RPMI8226 (cell line): ENCODE data around the gene LSM12.
"Not testable (repeated sequence)": the region's sequence is repeated elsewhere in the genome, so short reads cannot be mapped to it uniquely, and the experiment has no call there.

ENCODE experiments used
- DNase-seq: peaks from one replicate; pipeline ENCODE4 v3.0.0-alpha.2; 2015

The LSM12 gene

GRCh38 chr17:44039829-44040635 lies 26.4 kb downstream of the LSM12 start:
- no peak for DNase-seq

DNA sequence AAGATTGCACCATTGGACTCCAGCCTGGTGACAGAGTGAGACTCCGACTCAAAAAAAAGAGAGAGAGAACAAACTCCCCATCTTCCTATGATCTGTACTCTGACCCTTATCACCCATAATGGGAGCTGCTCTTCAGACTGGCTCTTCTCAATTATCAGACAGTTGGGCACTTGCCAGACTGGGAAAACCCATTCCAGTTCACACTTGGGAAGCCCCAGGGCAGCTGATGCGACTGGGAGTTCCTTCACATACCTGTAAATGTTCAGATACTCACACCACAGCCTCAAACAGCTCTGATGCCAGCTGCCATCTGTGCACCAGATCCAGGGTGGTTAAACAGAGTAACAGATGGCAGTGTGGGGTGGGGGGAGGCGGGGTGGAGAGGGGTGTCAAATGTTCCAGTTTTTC lies 27.9 kb downstream of the LSM12 start:
- no peak for DNase-seq

GRCh38 chr17:44037471-44037870 lies 29.0 kb downstream of the LSM12 start:
- DNase-seq, result no peak

- not testable (repeated sequence) for DNase-seq
Observed at GRCh38 chr17:44034688-44035087, 31.8 kb downstream of the LSM12 start.

DNA sequence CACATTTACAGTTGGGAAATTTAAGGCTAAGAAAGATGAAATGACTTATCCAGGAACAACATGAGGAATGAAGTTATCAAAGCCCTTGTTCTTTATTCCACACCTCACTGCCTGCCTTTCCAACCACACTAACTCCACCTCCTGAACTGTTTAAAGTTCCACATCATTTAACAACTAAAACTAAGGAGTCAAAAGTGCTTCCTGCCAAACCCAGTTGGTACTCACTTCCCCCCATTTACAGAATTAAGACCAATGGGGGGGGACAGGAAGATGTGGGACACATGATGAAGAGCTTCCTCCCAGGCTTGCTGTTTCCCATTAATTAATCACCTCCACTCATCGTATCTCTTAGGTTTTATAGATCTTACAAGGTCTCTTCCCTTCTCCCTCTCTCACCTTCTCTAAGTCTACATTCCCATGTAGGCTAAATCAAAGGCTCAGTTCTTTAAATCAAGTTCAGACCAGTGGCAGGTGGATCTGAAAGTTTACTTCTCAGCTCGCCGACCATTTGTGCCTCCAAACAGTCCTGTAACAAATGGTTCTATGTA lies 32.5 kb downstream of the LSM12 start:
- DNase-seq, result no peak

DNA sequence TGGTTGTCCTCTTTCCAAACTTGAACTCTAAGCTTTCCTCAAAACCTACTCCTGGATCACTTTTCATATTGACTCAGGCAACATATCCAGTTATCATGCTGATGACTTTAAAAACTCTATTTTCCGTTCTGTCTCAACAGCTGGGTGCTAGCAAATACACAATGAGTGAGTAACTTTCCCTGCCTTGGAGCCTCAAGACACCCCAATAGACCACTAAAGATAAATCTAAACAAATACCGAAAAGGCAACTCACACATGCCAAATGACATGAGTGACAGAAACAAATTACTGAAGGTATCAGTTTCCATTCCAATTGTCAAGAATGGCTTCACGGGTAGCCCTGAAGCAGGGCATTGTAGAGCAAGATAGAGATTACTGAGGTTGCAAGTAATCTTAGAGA lies 36.0 kb downstream of the LSM12 start:
- no peak for DNase-seq

GRCh38 chr17:44029736-44030135 lies 36.7 kb downstream of the LSM12 start:
- DNase-seq, result no peak

GRCh38 chr17:44024853-44025252 lies 41.6 kb downstream of the LSM12 start:
- DNase-seq, result no peak

GRCh38 chr17:44024271-44024663 lies 42.2 kb downstream of the LSM12 start:
- DNase-seq, result no peak

DNA sequence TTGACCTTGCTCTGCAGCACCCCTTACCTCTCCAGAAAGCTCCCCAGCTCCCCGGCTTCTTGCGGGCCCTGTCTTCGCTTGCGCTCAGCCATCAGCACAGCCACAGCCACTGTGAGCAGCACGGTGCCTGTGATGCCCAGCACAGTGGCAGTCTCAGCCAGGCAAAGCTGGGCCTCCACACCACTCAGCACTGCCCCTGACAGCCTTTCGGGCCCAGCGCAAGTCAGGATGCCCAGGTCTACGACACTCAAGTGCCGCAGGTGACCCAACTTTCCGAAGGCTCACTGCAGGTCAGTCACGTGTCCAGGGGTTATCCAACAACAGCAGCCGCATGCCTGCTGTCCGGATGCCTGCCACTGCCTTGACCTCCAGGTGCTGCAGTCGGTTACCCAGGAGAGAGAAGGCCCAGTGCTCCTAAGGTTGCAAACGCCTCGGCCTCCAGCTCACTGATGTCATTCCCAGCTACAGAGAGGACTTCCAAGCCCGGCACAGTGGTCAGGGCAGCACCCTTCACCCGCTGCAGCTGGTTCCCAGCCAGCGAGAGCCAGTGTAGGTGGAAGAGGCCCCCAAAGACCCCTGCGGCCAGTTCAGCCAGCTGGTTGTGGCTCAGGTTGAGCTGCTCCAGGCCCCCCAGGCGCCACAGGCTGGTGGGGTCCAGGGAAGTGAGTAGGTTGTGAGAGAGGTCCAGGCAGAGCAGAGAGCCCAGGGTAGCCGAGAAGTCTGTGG lies 42.8 kb downstream of the LSM12 start:
- no peak for DNase-seq

GRCh38 chr17:44022246-44022645 lies 44.2 kb downstream of the LSM12 start:
- no peak for DNase-seq

DNA sequence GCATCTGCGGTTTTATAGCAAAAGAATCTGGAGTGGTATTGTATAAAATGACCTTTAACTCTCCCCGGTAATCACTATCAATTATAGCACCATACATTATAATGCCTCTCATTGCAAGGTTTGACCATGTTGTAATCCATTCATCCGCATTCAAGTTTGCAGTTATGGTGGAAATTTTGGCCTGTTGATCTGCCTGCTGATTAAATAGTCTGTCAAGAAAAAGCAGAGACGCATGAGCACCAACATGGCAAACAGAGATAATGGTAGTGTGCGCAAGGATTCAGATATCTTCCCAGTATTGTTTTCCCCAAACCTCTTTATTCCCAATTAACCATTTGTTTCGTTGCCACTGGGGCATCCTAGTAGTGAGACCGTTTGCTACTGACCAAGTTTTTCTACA lies 45.2 kb downstream of the LSM12 start:
- not testable (repeated sequence) for DNase-seq

GRCh38 chr17:44014437-44015172 lies 51.9 kb downstream of the LSM12 start, which contains the start of gene TMEM101:
TSS of gene TMEM101 (minus strand) at chr17:44014963. CDS start at chr17:44014952, 11 bp downstream.
- DNase-seq, result peak; percentile 94

DNA sequence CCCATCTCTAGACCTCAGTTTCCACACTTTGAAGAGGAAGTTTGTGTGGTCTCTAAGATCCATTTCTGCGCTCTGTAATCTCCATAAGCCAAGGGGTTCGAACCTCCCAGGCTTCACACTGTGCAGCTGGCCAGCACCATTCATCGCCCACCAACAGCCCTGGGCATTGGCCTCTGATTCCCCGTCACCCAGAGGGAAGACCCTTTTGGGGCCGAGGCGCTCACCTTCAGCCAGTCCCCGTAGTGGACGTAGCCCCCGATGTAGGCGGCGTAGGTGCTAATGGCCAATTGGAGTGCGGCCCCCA lies 52.4 kb downstream of the LSM12 start:
- DNase-seq, result no peak

DNA sequence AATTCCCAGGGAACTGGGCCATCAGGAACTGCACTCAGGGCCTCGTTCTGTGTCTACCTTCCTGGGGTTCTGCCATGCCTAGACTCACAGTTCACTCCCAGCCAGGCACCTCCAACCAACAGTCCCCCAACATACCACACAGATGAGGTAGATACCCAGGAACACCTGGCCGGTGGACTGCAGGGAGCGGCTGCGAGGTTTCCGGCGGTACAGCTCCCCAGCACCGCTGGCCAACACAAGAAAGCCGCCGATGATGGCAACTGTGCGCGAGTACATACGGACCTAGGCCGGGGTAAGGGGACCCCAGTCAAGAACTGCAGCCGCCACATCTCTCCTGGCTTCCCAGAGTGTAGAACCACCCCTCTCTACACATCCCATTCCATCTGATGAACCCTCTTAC lies 53.6 kb downstream of the LSM12 start:
- DNase-seq, result no peak

- no peak for DNase-seq
Observed at GRCh38 chr17:44012391-44012790, 54.1 kb downstream of the LSM12 start.

DNA sequence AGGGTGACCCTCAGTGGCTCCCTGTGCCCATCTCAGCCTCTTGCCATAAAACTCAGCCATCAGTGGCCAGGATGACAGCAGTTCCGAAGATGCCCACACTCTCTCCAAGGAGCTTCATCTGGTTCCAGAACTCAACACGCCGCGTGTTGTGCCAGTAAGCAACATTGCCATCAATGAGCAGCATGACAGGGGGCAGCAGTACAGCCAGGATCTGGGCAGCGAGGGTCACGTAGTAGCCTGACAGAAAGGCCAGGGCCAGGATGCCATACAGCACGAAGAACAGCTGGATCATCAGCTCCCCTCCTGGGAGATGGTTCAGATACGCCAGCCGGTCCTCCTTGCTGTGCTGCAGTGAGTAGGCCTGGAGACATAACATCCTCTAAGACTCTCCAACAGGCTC lies 54.6 kb downstream of the LSM12 start:
- DNase-seq, result no peak

DNA sequence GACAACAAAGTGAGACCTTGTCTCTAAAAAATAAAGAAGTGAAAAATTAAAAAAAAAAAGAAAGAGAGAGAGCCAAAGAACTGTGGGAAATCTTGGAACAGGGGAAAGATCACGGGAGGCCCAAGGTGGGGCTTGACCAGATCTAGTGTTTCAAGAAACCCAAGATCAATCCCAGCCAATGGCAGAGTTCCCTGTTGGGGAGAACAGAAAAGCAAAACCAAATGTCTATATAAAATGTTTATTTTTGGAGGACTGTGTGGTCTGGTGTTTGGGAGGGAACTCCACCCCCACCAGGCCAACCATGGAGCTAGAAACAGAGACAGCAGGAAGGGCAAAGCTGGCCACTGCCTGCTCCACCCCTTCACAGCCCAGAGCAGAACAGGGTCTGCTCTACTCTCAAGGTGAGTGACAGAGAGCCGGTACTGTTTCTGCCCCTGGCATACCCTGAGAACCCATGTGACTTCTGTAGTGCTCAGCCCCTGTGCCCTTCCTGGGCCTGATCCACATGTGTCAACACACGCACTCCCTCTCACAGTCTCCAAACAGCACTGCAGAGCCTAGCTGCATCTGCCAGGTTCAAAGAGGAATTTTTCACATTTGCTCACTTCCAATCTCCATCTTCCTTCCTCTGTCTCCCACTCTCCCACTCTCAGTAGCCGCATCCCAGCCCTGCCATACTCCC lies 55.4 kb downstream of the LSM12 start:
- no peak for DNase-seq

DNA sequence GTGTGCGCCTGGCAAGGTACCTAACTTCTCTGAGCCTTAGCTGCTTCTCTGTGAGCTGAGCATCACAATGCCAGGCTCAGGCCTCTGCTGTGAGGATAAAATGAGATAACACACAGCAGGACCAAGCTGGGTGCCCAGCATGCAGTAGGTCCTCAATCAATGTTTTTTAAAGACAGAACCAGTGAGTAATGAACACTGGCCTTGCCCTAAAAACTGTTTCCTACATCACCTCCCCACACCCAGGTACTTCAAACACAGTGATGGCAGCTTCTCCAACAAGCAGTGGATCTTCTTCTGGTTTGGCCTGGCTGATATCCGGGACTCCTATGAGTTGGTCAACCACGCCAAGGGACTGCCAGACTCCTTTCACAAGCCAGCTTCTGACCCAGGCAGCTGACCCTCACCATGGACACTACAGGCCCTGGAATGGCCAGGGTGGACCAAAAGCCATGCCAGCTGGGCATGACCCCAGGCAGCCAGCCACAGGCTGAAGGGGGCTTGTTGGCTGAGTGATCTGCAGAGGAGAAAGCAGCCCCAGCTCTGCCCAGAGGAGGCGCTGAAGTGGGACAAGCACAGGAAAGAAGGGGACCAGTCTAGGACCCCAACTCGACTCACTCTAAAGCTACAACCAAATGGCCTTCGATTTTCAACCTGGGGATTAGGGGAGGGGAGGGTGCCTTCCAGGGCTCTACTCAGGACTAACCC lies 58.1 kb downstream of the LSM12 start:
- DNase-seq, result no peak

GRCh38 chr17:44007346-44008204 lies 58.9 kb downstream of the LSM12 start:
- peak; percentile 18 for DNase-seq
